Testis (tissue), 3 donors: Measurements from ENCODE around the gene MAMSTR. TPM values are rescaled to one million over a fixed set of nuclear protein-coding genes. Genes with fewer than 3 reads are reported as not detected.

ENCODE experiments used
- DNase-seq: peaks from one replicate; pipeline ENCODE4 v3.0.0-alpha.2; 2019
- H3K27ac ChIP-seq, 2 donors: fragments of 200-600 bp; sonication (generic); one replicate each; pipeline ENCODE4 v1.5.1; 2019
- H3K27me3 ChIP-seq: fragments of 200-600 bp; sonication (generic); one replicate; pipeline ENCODE4 v1.5.1; 2019
- H3K36me3 ChIP-seq: fragments of 200-600 bp; sonication (generic); one replicate; pipeline ENCODE4 v1.5.1; 2017; ENCODE audit warnings: low read depth; ENCODE audit errors: missing control alignments
- H3K4me1 ChIP-seq: fragments of 200-600 bp; sonication (generic); one replicate; pipeline ENCODE4 v1.5.1; 2019
- H3K4me3 ChIP-seq, 2 donors: fragments of 200-600 bp; sonication (generic); one replicate each; pipeline ENCODE4 v1.5.1; 2017 to 2019
- H3K9me3 ChIP-seq: fragments of 200-600 bp; sonication (generic); one replicate; pipeline ENCODE4 v1.5.1; 2017
- POLR2A ChIP-seq: fragments of 450-650 bp; IDR thresholded peaks from one replicate; pipeline ENCODE4 v1.6.1; 2017; ENCODE audit warnings: antibody characterized with exemption, mild to moderate bottlenecking, moderate library complexity
- WGBS, 2 donors: methylation state at CpG; one replicate each; pipeline ENCODE4 v1.1.5; 2018; 5-methylcytosine and 5-hydroxymethylcytosine counted together
- intact Hi-C: fragments of 100-400 bp; cut with DNase I; formaldehyde crosslinking; loops from one replicate; pipeline ENCODE4 v1.15.1; 2023; ENCODE audit warnings: low total_unique reads
- polyA plus RNA-seq: library from polyadenylated mRNA; stranded (reverse); fragments of 350-450 nt; fragmentation: Illumina TruSeq; extraction: RNeasy Lipid Tissue Mini Kit (QIAGEN cat#74804); gene quantifications from one replicate; pipeline ENCODE4 v1.2.3, GENCODE V29; 2014; ENCODE audit warnings: low read depth, low replicate concordance; ENCODE audit not compliant: insufficient read depth
- total RNA-seq, 2 donors: library from RNA; depleted of rRNA; stranded (reverse); fragments of >200 nt; gene quantifications; one replicate each; pipeline ENCODE4 v1.2.3, GENCODE V29; 2016
- TF ChIP-seq, protein P1 (sequence below), 3 experiments: fragments of 450-650 bp in 2 of 3; fragments of 200-600 bp in 1 of 3; sonication (generic) in 1 of 3; IDR thresholded peaks; one replicate each; pipeline ENCODE4 v1.5.1; 2016 to 2019; ENCODE audit warnings: antibody characterized with exemption in 3 of 3, mild to moderate bottlenecking in 2 of 3, moderate library complexity in 1 of 3

The MAMSTR gene
- total and polyA plus RNA-seq, 3 donors from 2014 or later, result 15.0 to 21.8 (median 21.8) TPM

- TF ChIP-seq, protein P1, sequence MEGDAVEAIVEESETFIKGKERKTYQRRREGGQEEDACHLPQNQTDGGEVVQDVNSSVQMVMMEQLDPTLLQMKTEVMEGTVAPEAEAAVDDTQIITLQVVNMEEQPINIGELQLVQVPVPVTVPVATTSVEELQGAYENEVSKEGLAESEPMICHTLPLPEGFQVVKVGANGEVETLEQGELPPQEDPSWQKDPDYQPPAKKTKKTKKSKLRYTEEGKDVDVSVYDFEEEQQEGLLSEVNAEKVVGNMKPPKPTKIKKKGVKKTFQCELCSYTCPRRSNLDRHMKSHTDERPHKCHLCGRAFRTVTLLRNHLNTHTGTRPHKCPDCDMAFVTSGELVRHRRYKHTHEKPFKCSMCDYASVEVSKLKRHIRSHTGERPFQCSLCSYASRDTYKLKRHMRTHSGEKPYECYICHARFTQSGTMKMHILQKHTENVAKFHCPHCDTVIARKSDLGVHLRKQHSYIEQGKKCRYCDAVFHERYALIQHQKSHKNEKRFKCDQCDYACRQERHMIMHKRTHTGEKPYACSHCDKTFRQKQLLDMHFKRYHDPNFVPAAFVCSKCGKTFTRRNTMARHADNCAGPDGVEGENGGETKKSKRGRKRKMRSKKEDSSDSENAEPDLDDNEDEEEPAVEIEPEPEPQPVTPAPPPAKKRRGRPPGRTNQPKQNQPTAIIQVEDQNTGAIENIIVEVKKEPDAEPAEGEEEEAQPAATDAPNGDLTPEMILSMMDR (IDR thresholded peaks at IDR 0.05), result no peak
- Histone ChIP-seq H3K4me3 (no peak overlapping the region), H3K4me1 (no peaks in the 10 kb centered on the region), H3K36me3 (no peaks in the 10 kb centered on the region), H3K27ac (no peak overlapping the region), H3K9me3 (no peaks in the 10 kb centered on the region), H3K27me3 (no peaks in the 10 kb centered on the region)
- no peak for DNase-seq
- intact Hi-C loops, result no loop called here
- 79 to 85% methylated on average over 9 of the region's 9 CpGs for WGBS, 2 donors
Measured at GRCh38 chr19:48734625-48735024, 15.1 kb upstream of the MAMSTR start.

DNA sequence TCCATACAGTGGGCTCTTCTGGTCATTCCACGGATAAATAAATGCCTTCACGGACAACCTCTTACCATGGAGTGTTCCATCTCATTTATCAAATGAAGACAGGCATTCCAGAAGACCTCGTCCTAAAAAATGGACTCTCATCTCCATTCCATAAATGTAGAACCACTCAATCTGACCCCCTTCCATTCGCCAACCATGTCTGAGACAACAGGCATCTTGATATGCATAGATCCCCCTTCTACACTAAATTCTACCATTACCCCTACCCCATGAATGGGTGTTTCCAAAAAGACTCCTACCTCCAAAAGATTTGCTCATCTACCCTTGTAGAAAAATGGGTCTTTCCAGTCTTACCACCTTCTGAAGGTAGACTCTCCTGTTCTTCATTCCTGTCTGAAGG is 11.9 kb upstream of the MAMSTR start:
- WGBS, 2 donors, result 89 to 90% methylated on average over 4 of the region's 4 CpGs
- no peak for DNase-seq
- H3K27me3 ChIP-seq, result no peaks in the 10 kb centered on the region
- no peaks in the 10 kb centered on the region for H3K9me3 ChIP-seq
- no peaks in the 10 kb centered on the region for H3K4me1 ChIP-seq
- no peaks in the 10 kb centered on the region for H3K36me3 ChIP-seq
- no peak for TF ChIP-seq POLR2A
- TF ChIP-seq, protein P1 (IDR thresholded peaks at IDR 0.05), result no peak
- H3K27ac ChIP-seq, result no peak overlapping the region
- H3K4me3 ChIP-seq, result no peak overlapping the region
- intact Hi-C loops, result no loop called here

DNA sequence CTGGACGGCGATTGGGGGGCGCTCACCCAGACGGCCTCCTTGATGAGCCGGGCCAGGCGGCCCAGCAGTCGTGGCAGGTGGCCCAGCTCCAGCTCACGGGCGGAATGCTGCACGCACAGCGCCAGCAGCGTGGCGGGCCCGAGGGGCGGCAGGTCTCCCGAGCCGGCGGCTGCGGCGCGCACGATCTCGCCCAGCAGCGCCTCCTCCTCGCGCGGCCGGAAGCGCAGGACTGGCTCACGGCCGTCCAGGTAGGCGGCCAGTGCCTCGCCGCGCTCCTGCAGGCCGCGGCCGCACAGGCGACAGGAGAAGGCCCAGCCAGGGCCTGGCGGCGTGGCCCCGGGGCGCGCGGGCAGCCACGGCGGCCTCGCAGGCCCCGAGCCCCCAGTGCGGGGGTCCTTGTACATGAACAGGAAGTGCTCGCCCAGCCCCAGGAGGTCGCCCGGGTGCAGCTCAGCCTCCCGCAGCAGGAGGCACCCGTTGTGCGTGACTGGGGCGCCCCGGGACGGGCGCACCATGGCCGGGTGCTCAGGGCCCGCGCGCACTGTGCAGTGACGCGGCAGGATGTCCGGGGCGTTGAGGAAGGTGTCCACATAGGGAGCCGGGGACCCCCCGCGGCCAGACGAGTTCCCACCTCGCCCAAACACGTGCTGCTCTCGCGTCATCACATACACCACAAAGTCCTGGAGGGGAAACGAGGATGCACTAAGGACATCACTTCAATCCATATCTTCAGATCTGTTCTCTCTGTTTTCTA is 9.6 kb upstream of the MAMSTR start:
- Histone ChIP-seq H3K4me1 (peaks cover 13% of the 10 kb centered on the region), H3K4me3 (peak overlapping the region; percentile 26 to 49), H3K36me3 (no peaks in the 10 kb centered on the region), H3K9me3 (no peaks in the 10 kb centered on the region), H3K27me3 (no peaks in the 10 kb centered on the region), H3K27ac (peak overlapping the region in 1 of 2 donors; percentile 66)
- intact Hi-C loops, result no loop called here
- 32 to 43% methylated on average over 22 to 51 of the region's 77 CpGs for WGBS, 2 donors
- DNase-seq, result no peak
- TF ChIP-seq, protein P1 (IDR thresholded peaks at IDR 0.05), result no peak
- no peak for TF ChIP-seq POLR2A

- intact Hi-C loops, result no loop called here
- Histone ChIP-seq H3K4me1 (peaks cover 13% of the 10 kb centered on the region), H3K27ac (peak overlapping the region in 1 of 2 donors; percentile 43), H3K27me3 (no peaks in the 10 kb centered on the region), H3K4me3 (no peak overlapping the region), H3K9me3 (no peaks in the 10 kb centered on the region), H3K36me3 (no peaks in the 10 kb centered on the region)
- no peak for DNase-seq
- no peak for TF ChIP-seq POLR2A
- TF ChIP-seq, protein P1 (IDR thresholded peaks at IDR 0.05), result no peak
- WGBS, 2 donors, result 68 to 79% methylated on average over 1 to 2 of the region's 2 CpGs
Measured at GRCh38 chr19:48726556-48726955, 7.0 kb upstream of the MAMSTR start.
